ENCODE measurements around the gene KRT25.

KRT25 gene

DNA sequence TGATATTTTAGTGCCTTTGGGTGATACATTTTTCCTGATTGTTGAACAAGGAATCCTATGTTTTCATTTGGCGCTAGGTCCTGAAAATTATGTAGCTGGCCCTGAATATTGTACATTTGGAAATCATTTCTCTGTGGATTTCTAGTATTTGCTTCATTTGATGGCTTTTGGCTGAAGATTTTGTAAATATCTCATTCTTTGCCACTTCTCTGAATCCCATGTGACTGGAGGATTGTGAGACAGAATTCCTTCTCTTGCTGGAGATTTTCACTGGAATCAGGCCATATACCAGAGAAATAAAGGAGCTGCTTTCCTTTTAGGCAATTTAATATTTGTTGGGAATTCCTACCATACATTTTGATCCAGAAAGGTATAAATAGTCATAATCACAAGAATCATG lies 36.0 kb upstream of the KRT25 start:
- H3K27ac ChIP-seq, result no peak overlapping the region
- no peaks in the 10 kb centered on the region for H3K9me3 ChIP-seq
- H3K36me3 ChIP-seq, result no peaks in the 10 kb centered on the region
- TF ChIP-seq, protein P1, sequence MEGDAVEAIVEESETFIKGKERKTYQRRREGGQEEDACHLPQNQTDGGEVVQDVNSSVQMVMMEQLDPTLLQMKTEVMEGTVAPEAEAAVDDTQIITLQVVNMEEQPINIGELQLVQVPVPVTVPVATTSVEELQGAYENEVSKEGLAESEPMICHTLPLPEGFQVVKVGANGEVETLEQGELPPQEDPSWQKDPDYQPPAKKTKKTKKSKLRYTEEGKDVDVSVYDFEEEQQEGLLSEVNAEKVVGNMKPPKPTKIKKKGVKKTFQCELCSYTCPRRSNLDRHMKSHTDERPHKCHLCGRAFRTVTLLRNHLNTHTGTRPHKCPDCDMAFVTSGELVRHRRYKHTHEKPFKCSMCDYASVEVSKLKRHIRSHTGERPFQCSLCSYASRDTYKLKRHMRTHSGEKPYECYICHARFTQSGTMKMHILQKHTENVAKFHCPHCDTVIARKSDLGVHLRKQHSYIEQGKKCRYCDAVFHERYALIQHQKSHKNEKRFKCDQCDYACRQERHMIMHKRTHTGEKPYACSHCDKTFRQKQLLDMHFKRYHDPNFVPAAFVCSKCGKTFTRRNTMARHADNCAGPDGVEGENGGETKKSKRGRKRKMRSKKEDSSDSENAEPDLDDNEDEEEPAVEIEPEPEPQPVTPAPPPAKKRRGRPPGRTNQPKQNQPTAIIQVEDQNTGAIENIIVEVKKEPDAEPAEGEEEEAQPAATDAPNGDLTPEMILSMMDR (IDR thresholded peaks at IDR 0.05), result no peak
- no peaks in the 10 kb centered on the region for H3K4me1 ChIP-seq (ENCODE audit: control insufficient read depth in 1 of 2, insufficient read depth in 1 of 2, low read depth in 1 of 2, low read length in 1 of 2)
- no peak overlapping the region for H3K4me3 ChIP-seq (ENCODE audit: low read depth in 1 of 2, low read length in 1 of 2)
- peaks cover 78% of the 10 kb centered on the region for H3K27me3 ChIP-seq

DNA sequence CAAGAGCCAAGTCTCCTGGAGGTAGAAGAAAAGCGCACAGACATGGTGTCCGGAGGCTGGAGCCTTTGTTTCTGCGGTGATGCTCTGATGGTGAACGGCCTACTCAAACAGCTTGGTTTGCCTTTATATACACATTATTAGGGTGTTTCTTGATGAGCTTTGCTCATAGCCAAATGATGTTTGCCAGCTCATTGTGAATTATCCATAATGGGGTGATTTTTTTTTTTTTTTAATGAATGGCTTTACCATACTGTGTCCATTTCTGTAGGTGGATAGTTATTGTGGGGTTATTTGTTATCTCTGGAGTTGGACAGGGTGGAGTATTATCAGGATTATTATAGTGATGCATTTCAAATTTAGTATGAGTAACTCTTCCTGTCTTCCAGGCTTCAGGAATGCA lies 27.3 kb upstream of the KRT25 start, which contains the start of gene KRT27:
TSS of gene KRT27 (minus strand) at position 101 of the 400 bp plus-strand sequence. CDS start at position 44, 57 bp downstream.
- Histone ChIP-seq H3K36me3 (no peaks in the 10 kb centered on the region), H3K27me3 (peaks cover 84% of the 10 kb centered on the region), H3K27ac (no peak within 1 kb of the TSS), H3K9me3 (no peaks in the 10 kb centered on the region), H3K4me3 (ENCODE audit: low read depth in 1 of 2, low read length in 1 of 2) (no peak within 1 kb of the TSS), H3K4me1 (ENCODE audit: control insufficient read depth in 1 of 2, insufficient read depth in 1 of 2, low read depth in 1 of 2, low read length in 1 of 2) (no peaks in the 10 kb centered on the region)
- TF ChIP-seq, protein P1 (IDR thresholded peaks at IDR 0.05), result no peak

DNA sequence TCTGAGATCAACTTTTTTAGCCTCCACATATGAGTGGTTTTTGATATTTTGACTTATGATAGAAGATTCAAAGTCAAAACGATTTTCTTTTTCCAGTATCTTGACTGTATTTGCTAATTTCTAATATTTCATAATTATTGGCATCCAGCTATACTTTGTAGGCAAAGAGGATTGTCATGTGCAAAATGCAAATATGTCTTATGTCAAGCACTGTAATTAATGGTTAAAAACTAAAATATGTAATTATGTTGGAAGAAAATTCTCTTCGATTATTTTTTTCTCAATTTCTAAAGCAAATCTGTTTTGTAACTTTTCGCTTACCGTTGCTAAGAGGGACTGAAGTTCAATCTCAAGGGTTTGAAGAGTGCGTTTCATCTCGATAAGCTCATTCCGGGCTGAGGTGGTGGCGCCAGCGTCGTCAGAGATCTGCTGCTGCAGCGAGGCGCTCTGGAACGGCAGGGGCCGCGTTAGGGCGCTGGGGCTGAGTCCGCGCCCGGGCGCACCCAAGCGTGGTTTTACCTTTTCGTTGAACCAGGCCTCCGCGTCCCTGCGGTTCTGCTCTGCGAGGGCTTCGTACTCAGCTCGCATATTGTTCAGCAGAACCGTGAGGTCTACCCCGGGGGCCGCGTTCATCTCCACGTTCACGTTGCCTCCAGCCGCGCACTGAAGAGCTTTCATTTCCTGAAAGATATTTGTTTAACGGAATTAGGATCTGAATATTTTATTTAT lies 24.2 kb upstream of the KRT25 start:
- Histone ChIP-seq H3K27me3 (peaks cover 96% of the 10 kb centered on the region), H3K36me3 (no peaks in the 10 kb centered on the region), H3K27ac (no peak overlapping the region), H3K4me3 (ENCODE audit: low read depth in 1 of 2, low read length in 1 of 2) (no peak overlapping the region), H3K9me3 (no peaks in the 10 kb centered on the region), H3K4me1 (ENCODE audit: control insufficient read depth in 1 of 2, insufficient read depth in 1 of 2, low read depth in 1 of 2, low read length in 1 of 2) (no peaks in the 10 kb centered on the region)
- TF ChIP-seq, protein P1 (IDR thresholded peaks at IDR 0.05), result no peak

DNA sequence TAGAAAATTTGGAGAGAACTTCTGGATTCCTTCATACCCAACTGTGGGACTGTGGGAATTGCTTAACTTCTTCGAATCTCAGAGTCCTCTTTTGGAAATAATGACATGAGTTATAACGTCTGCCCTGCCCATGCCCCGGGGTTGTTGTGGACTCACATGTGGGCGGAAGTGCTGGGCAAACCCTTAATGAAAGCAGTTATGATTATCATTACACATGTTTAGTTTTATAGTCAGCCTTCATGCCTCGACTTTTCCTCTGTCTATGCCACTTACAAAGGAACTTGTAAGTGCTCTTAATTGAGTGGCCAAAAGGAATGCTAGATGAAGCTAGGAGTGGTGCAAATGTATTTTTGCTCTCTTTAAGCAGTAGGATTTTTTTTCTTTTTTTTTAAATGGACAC lies 23.3 kb upstream of the KRT25 start:
- H3K36me3 ChIP-seq, result no peaks in the 10 kb centered on the region
- H3K4me1 ChIP-seq (ENCODE audit: control insufficient read depth in 1 of 2, insufficient read depth in 1 of 2, low read depth in 1 of 2, low read length in 1 of 2), result no peaks in the 10 kb centered on the region
- no peak overlapping the region for H3K4me3 ChIP-seq (ENCODE audit: low read depth in 1 of 2, low read length in 1 of 2)
- TF ChIP-seq, protein P1 (IDR thresholded peaks at IDR 0.05), result no peak
- no peak overlapping the region for H3K27ac ChIP-seq
- H3K9me3 ChIP-seq, result no peaks in the 10 kb centered on the region
- H3K27me3 ChIP-seq, result peaks cover 96% of the 10 kb centered on the region

DNA sequence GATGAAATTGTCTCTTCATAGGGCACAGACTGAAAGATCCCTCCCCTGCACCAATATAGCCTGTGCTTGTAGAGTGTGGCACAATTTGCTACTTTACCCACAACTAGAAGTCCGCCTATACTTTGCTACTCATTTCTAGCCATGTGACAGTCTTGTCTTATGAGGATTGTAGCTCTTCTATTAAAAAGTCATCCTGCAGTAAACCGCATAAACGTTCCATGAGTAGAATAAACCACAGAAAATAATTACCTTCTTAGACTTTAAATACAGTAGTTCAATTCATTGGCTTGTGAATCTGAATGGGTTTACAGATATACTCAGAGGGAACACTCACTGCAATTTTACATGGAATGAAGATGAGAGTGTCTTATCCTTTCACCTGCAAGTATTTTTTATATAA lies 22.8 kb upstream of the KRT25 start:
- H3K36me3 ChIP-seq, result no peaks in the 10 kb centered on the region
- H3K4me1 ChIP-seq (ENCODE audit: control insufficient read depth in 1 of 2, insufficient read depth in 1 of 2, low read depth in 1 of 2, low read length in 1 of 2), result no peaks in the 10 kb centered on the region
- H3K27me3 ChIP-seq, result peaks cover 96% of the 10 kb centered on the region
- H3K9me3 ChIP-seq, result no peaks in the 10 kb centered on the region
- TF ChIP-seq, protein P1 (IDR thresholded peaks at IDR 0.05), result no peak
- no peak overlapping the region for H3K27ac ChIP-seq
- H3K4me3 ChIP-seq (ENCODE audit: low read depth in 1 of 2, low read length in 1 of 2), result no peak overlapping the region
